SK-N-SH (cell line): Measurements from ENCODE around the gene ZNF592. TPM values are rescaled to one million over a fixed set of nuclear protein-coding genes. Genes with fewer than 3 reads are reported as not detected.

Experiments used
- CTCF ChIA-PET: fragments of 300-600, 350-600 bp; formaldehyde crosslinking; extraction: SDS; loops from one replicate; lab custom pipeline; 2021; lab: Yijun Ruan, JAX
- POLR2A ChIA-PET: fragments of 350-600 bp; sonication (Branson Sonifier 250); formaldehyde crosslinking; extraction: SDS; loops from one replicate; lab custom pipeline; 2020; ENCODE audit warnings: antibody characterized with exemption, inconsistent platforms; lab: Yijun Ruan, JAX
- DNase-seq: peaks from one replicate; pipeline ENCODE4 v3.0.0; 2012
- H2AFZ ChIP-seq: fragments of 200-600 bp; sonication (generic); 2 replicates; pipeline ENCODE4 v1.8.1; 2016; ENCODE audit warnings: antibody characterized with exemption, mild to moderate bottlenecking, low read depth
- H3F3A ChIP-seq: fragments of 200-600 bp; sonication (generic); replicated peaks from 2 replicates; pipeline ENCODE3; 2016; ENCODE audit warnings: antibody characterized with exemption, mild to moderate bottlenecking; ENCODE audit not compliant: insufficient read depth
- H3K27ac ChIP-seq, 2 experiments: fragments of 200-500 bp in 1 of 2; fragments of 200-600 bp in 1 of 2; sonication (Bioruptor generic) in 1 of 2; sonication (generic), shearing (Covaris generic) in 1 of 2; 2 replicates each; pipeline versions ENCODE4 v1.5.1 to v1.6.1; 2014 to 2016; ENCODE audit warnings: low read depth in 2 of 2, inconsistent platforms in 1 of 2, low read length in 1 of 2, mild to moderate bottlenecking in 1 of 2, mixed read lengths in 1 of 2
- H3K27me3 ChIP-seq: fragments of 200-600 bp; sonication (generic), shearing (Covaris generic); 2 replicates; pipeline ENCODE4 v1.6.1; 2016; ENCODE audit warnings: mixed run types; ENCODE audit not compliant: insufficient read depth
- H3K36me3 ChIP-seq, 2 experiments: fragments of 200-500 bp in 1 of 2; fragments of 200-600 bp in 1 of 2; sonication (Bioruptor generic) in 1 of 2; sonication (generic) in 1 of 2; replicated peaks in 1 of 2; 2 replicates each; pipeline versions ENCODE3 to v1.5.1; 2014 to 2016; ENCODE audit warnings: low read length in 1 of 2, mild to moderate bottlenecking in 1 of 2; ENCODE audit not compliant: insufficient read depth in 2 of 2, control insufficient read depth in 1 of 2
- H3K4me1 ChIP-seq, 2 experiments: fragments of 200-500 bp in 1 of 2; fragments of 200-600 bp in 1 of 2; sonication (Bioruptor generic) in 1 of 2; sonication (generic), shearing (Covaris generic) in 1 of 2; 2 replicates each; pipeline versions ENCODE4 v1.5.1 to v1.6.1; 2014 to 2016; ENCODE audit warnings: low read depth in 1 of 2, low read length in 1 of 2, mixed run types in 1 of 2; ENCODE audit not compliant: insufficient read depth in 2 of 2, control insufficient read depth in 1 of 2
- H3K4me2 ChIP-seq: fragments of 200-600 bp; sonication (generic), shearing (Covaris generic); 2 replicates; pipeline ENCODE4 v1.6.1; 2017; ENCODE audit warnings: mixed run types
- H3K4me3 ChIP-seq, 2 experiments: fragments of 200-500 bp in 1 of 2; fragments of 200-600 bp in 1 of 2; sonication (Bioruptor generic) in 1 of 2; sonication (generic), shearing (Covaris generic) in 1 of 2; 2 replicates each; pipeline versions ENCODE4 v1.5.1 to v1.8.1; 2014 to 2016; ENCODE audit warnings: low read depth in 2 of 2, inconsistent platforms in 1 of 2, low read length in 1 of 2, mild to moderate bottlenecking in 1 of 2, mixed read lengths in 1 of 2, moderate library complexity in 1 of 2
- H3K79me2 ChIP-seq: fragments of 200-600 bp; sonication (generic); 2 replicates; pipeline ENCODE4 v1.8.1; 2017; ENCODE audit warnings: mild to moderate bottlenecking; ENCODE audit not compliant: insufficient read depth
- H3K9ac ChIP-seq: fragments of 200-600 bp; sonication (generic); 2 replicates; pipeline ENCODE4 v1.6.1; 2017; ENCODE audit warnings: mixed run types
- H3K9me2 ChIP-seq: fragments of 200-600 bp; sonication (generic); 2 replicates; pipeline ENCODE4 v1.6.1; 2017; ENCODE audit warnings: mixed run types
- H3K9me3 ChIP-seq: fragments of 200-600 bp; sonication (generic); 2 replicates; pipeline ENCODE4 v1.6.1; 2017; ENCODE audit warnings: mixed run types, mild to moderate bottlenecking, moderate library complexity
- H4K20me1 ChIP-seq: fragments of 200-600 bp; sonication (generic); 2 replicates; pipeline ENCODE4 v1.6.1; 2017; ENCODE audit warnings: mild to moderate bottlenecking, mixed run types; ENCODE audit not compliant: insufficient read depth
- ELF1 ChIP-seq: IDR thresholded peaks from 2 replicates; pipeline ENCODE4 v1.4.0; 2012
- EZH2phosphoT487 ChIP-seq: fragments of 200-600 bp; sonication (generic); IDR thresholded peaks from 2 replicates; pipeline ENCODE4 v1.6.1; 2017; ENCODE audit warnings: low read depth, mixed run types, mild to moderate bottlenecking, antibody characterized with exemption, moderate library complexity, borderline replicate concordance
- FOSL2 ChIP-seq: IDR thresholded peaks from 2 replicates; pipeline ENCODE4 v1.4.0; 2012; ENCODE audit warnings: low read depth, mild to moderate bottlenecking, moderate library complexity, borderline replicate concordance
- FOXJ3 ChIP-seq: sonication (generic); formaldehyde crosslinking; IDR thresholded peaks from 2 replicates; pipeline ENCODE4 v1.5.1; 2020; ENCODE audit warnings: mild to moderate bottlenecking, missing genetic modification reagents
- FOXM1 ChIP-seq: IDR thresholded peaks from 2 replicates; pipeline ENCODE4 v1.4.0; 2012; ENCODE audit warnings: low read depth, mild to moderate bottlenecking
- GATA2 ChIP-seq: sonication (generic); formaldehyde crosslinking; IDR thresholded peaks from 2 replicates; pipeline ENCODE4 v1.5.0; 2020; ENCODE audit warnings: mild to moderate bottlenecking, missing genetic modification reagents
- MEF2A ChIP-seq: IDR thresholded peaks from 2 replicates; pipeline ENCODE4 v1.4.0; 2012; ENCODE audit warnings: low read depth, borderline replicate concordance
- MXI1 ChIP-seq: IDR thresholded peaks from 2 replicates; pipeline ENCODE4 v1.6.1; 2012; ENCODE audit warnings: mild to moderate bottlenecking, low read depth, low read length, improper control_type of control experiment
- NRF1 ChIP-seq: IDR thresholded peaks from 2 replicates; pipeline ENCODE4 v1.6.1; 2012; ENCODE audit warnings: low read depth, mild to moderate bottlenecking, low read length
- RAD21 ChIP-seq: IDR thresholded peaks from 2 replicates; pipeline ENCODE4 v1.6.1; 2012; ENCODE audit warnings: mild to moderate bottlenecking, low read length
- RCOR1 ChIP-seq: fragments of 150-350 bp; IDR thresholded peaks from 2 replicates; pipeline ENCODE4 v1.6.1; 2017; ENCODE audit warnings: antibody characterized with exemption, low read length
- RXRA ChIP-seq: IDR thresholded peaks from 2 replicates; pipeline ENCODE4 v1.4.0; 2012; ENCODE audit warnings: low read depth, mild to moderate bottlenecking, borderline replicate concordance
- TAF1 ChIP-seq: IDR thresholded peaks from 2 replicates; pipeline ENCODE4 v1.6.1; 2012; ENCODE audit warnings: low read depth, mild to moderate bottlenecking, low read length, moderate library complexity, borderline replicate concordance
- TCF12 ChIP-seq: IDR thresholded peaks from 2 replicates; pipeline ENCODE4 v1.4.0; 2012
- TEAD4 ChIP-seq: IDR thresholded peaks from 2 replicates; pipeline ENCODE4 v1.4.0; 2012; ENCODE audit warnings: mild to moderate bottlenecking, borderline replicate concordance; ENCODE audit not compliant: insufficient read depth
- YY1 ChIP-seq: IDR thresholded peaks from 2 replicates; pipeline ENCODE4 v1.4.0; 2012; ENCODE audit warnings: low read depth, mild to moderate bottlenecking
- WGBS: methylation state at CpG from one replicate; pipeline ENCODE4 v1.1.6; 2017; ENCODE audit warnings: low lambda C conversion rate; 5-methylcytosine and 5-hydroxymethylcytosine counted together
- polyA plus RNA-seq, 3 experiments: library from polyadenylated mRNA; depleted of rRNA; stranded (reverse); fragments of >200 nt; gene quantifications; 2 replicates each; pipeline ENCODE4 v1.2.3, GENCODE V29; 2012
- TF ChIP-seq, protein P1 (sequence below): IDR thresholded peaks from 2 replicates; pipeline ENCODE4 v1.4.0; 2012; ENCODE audit warnings: low read depth, borderline replicate concordance
- TF ChIP-seq, protein P2 (sequence below): IDR thresholded peaks from 2 replicates; pipeline ENCODE4 v1.4.0; 2012; ENCODE audit warnings: low read depth
- TF ChIP-seq, protein P3 (sequence below): fragments of 150-350 bp; IDR thresholded peaks from 2 replicates; pipeline ENCODE4 v1.6.1; 2016; ENCODE audit warnings: mild to moderate bottlenecking, low read depth, low read length
- TF ChIP-seq, protein P4 (sequence below): IDR thresholded peaks from 2 replicates; pipeline ENCODE4 v1.4.0; 2012; ENCODE audit warnings: low read depth, borderline replicate concordance
- TF ChIP-seq, protein P5 (sequence below): fragments of 150-350 bp; IDR thresholded peaks from 2 replicates; pipeline ENCODE4 v1.6.1; 2017; ENCODE audit warnings: antibody characterized with exemption, low read length, low read depth, borderline replicate concordance
- TF ChIP-seq, protein P6 (sequence below): fragments of 200-600 bp; sonication (generic); IDR thresholded peaks from 2 replicates; pipeline ENCODE4 v1.6.1; 2017; ENCODE audit warnings: antibody characterized with exemption, mild to moderate bottlenecking, moderate library complexity

Gene ZNF592
- polyA plus RNA-seq, 1 of the 3 experiments (the other 2 are of a cell fraction): 8.0 TPM

DNA sequence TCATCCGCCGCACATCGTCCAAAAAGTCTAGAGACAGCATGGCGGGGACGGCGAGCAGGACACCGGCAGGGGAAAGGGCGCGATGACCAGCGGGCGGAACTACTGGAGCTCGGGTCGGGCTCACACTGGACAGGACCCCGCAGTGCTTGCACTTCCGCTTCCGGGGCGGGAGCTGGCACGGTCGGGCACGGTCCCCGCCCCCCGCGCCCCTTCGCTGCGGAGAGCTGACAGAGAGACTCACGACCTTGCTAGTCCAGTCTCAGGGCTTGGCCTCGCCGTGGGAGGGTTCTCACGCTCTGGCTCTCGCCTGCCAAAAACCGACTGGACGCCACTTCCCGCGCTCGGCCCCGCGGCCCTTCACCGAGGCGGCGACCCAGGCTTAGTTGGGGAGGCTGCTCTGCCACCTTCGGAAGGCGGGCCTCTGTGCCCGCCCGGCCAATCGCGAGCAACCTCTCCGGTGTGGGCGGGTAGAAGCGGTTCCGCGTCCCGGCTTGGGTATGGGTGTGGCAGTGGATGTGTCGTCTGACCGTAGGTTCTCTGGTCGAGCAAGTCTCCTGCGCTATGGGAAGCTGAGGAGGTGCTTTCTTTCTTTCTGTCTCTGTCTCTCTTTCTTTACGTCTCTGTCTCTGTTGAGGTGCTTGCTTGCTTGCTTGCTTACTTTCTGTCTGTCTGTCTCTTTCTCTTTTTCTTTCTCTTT, 32.2 kb upstream of the ZNF592 start, which contains the start of gene SEC11A (continued):
- peak; percentile 7; the same call in 1 of the 2 replicates for TF ChIP-seq NRF1
- no peak for TF ChIP-seq GATA2 (CRISPR knock-in tag)
- TF ChIP-seq ELF1: peak; percentile 92
- peak; percentile 96 for TF ChIP-seq MXI1
- no peak for TF ChIP-seq EZH2phosphoT487
- TF ChIP-seq TAF1: peak; percentile 92
- TF ChIP-seq, protein P1, sequence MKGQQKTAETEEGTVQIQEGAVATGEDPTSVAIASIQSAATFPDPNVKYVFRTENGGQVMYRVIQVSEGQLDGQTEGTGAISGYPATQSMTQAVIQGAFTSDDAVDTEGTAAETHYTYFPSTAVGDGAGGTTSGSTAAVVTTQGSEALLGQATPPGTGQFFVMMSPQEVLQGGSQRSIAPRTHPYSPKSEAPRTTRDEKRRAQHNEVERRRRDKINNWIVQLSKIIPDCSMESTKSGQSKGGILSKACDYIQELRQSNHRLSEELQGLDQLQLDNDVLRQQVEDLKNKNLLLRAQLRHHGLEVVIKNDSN: peak; percentile 52; the same call in 1 of the 2 replicates
- TF ChIP-seq MEF2A: no peak
- TF ChIP-seq TCF12: 0 out of 2 replicates have a peak, but pooled peaks have one; percentile 35
- TF ChIP-seq RAD21: no peak
- TF ChIP-seq RCOR1: no peak
- TF ChIP-seq, protein P2, sequence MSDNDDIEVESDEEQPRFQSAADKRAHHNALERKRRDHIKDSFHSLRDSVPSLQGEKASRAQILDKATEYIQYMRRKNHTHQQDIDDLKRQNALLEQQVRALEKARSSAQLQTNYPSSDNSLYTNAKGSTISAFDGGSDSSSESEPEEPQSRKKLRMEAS: peak; percentile 90
- TF ChIP-seq, protein P3, sequence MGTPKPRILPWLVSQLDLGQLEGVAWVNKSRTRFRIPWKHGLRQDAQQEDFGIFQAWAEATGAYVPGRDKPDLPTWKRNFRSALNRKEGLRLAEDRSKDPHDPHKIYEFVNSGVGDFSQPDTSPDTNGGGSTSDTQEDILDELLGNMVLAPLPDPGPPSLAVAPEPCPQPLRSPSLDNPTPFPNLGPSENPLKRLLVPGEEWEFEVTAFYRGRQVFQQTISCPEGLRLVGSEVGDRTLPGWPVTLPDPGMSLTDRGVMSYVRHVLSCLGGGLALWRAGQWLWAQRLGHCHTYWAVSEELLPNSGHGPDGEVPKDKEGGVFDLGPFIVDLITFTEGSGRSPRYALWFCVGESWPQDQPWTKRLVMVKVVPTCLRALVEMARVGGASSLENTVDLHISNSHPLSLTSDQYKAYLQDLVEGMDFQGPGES: no peak; the same call in 1 of the 2 replicates
- no peak for TF ChIP-seq TEAD4
- TF ChIP-seq FOXM1: 0 out of 2 replicates have a peak, but pooled peaks have one; percentile 22
- peak; percentile 82 for TF ChIP-seq YY1
- TF ChIP-seq, protein P4, sequence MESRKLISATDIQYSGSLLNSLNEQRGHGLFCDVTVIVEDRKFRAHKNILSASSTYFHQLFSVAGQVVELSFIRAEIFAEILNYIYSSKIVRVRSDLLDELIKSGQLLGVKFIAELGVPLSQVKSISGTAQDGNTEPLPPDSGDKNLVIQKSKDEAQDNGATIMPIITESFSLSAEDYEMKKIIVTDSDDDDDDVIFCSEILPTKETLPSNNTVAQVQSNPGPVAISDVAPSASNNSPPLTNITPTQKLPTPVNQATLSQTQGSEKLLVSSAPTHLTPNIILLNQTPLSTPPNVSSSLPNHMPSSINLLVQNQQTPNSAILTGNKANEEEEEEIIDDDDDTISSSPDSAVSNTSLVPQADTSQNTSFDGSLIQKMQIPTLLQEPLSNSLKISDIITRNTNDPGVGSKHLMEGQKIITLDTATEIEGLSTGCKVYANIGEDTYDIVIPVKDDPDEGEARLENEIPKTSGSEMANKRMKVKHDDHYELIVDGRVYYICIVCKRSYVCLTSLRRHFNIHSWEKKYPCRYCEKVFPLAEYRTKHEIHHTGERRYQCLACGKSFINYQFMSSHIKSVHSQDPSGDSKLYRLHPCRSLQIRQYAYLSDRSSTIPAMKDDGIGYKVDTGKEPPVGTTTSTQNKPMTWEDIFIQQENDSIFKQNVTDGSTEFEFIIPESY: peak; percentile 83; the same call in 1 of the 2 replicates
- TF ChIP-seq RXRA: no peak

DNA sequence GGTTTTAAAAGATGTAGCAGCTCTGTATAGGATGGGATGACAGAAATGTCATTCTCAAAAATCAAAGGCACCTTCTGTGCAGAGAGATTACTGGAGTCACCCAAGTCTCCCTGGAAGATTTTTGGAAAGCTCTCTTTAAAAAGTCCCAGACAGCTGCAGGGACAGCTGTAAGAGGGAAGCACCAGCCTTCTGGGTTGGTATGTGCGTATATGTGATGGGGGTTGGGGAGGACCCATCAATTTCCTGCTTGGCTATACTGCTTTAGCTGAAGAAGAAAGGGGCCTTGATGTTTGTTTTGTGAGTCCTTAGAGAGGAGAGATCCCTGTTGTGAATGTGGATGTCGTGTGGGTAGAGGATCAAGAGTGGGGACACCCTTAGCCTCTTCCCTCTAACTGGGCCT, 27.0 kb upstream of the ZNF592 start:
- H3K9me3 ChIP-seq: no peaks in the 10 kb centered on the region
- H3F3A ChIP-seq: no peaks in the 10 kb centered on the region
- no peak overlapping the region for H3K4me3 ChIP-seq
- H3K27me3 ChIP-seq: no peaks in the 10 kb centered on the region
- no peak overlapping the region for H2AFZ ChIP-seq
- no peak overlapping the region for H3K9ac ChIP-seq
- 92% methylated on average over 2 of the region's 2 CpGs for WGBS
- H3K79me2 ChIP-seq: peaks cover 11% of the 10 kb centered on the region; the same call in 1 of the 2 replicates
- H3K27ac ChIP-seq: no peak overlapping the region
- CTCF ChIA-PET: no interaction called here
- H3K4me1 ChIP-seq: peaks cover 0 to 4% of the 10 kb centered on the region in 2 experiments; a peak in 2 of 4 replicates
- no peak for DNase-seq
- H4K20me1 ChIP-seq: no peaks in the 10 kb centered on the region
- no peak overlapping the region for H3K4me2 ChIP-seq
- H3K36me3 ChIP-seq: no peaks in the 10 kb centered on the region
- POLR2A ChIA-PET: no interaction called here
- H3K9me2 ChIP-seq: no peaks in the 10 kb centered on the region
- TF ChIP-seq MXI1: no peak
- TF ChIP-seq FOXJ3: no peak
- TF ChIP-seq, protein P5, sequence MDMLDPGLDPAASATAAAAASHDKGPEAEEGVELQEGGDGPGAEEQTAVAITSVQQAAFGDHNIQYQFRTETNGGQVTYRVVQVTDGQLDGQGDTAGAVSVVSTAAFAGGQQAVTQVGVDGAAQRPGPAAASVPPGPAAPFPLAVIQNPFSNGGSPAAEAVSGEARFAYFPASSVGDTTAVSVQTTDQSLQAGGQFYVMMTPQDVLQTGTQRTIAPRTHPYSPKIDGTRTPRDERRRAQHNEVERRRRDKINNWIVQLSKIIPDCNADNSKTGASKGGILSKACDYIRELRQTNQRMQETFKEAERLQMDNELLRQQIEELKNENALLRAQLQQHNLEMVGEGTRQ: no peak
- TF ChIP-seq, protein P3: no peak
- TF ChIP-seq RXRA: no peak
- TF ChIP-seq, protein P6, sequence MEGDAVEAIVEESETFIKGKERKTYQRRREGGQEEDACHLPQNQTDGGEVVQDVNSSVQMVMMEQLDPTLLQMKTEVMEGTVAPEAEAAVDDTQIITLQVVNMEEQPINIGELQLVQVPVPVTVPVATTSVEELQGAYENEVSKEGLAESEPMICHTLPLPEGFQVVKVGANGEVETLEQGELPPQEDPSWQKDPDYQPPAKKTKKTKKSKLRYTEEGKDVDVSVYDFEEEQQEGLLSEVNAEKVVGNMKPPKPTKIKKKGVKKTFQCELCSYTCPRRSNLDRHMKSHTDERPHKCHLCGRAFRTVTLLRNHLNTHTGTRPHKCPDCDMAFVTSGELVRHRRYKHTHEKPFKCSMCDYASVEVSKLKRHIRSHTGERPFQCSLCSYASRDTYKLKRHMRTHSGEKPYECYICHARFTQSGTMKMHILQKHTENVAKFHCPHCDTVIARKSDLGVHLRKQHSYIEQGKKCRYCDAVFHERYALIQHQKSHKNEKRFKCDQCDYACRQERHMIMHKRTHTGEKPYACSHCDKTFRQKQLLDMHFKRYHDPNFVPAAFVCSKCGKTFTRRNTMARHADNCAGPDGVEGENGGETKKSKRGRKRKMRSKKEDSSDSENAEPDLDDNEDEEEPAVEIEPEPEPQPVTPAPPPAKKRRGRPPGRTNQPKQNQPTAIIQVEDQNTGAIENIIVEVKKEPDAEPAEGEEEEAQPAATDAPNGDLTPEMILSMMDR: no peak
- TF ChIP-seq YY1: no peak
- TF ChIP-seq TEAD4: no peak
- no peak for TF ChIP-seq TCF12
- TF ChIP-seq FOSL2: no peak
- TF ChIP-seq GATA2 (CRISPR knock-in tag): no peak
- TF ChIP-seq MEF2A: no peak
